SH-SY5Y (cell line): Measurements from ENCODE around the gene POU6F2.

ENCODE experiments used
- GATA2 ChIP-seq: IDR thresholded peaks from 2 replicates; pipeline ENCODE4 v1.6.1; 2011; ENCODE audit warnings: mild to moderate bottlenecking, low read depth, low read length
- GATA3 ChIP-seq: IDR thresholded peaks from 2 replicates; pipeline ENCODE4 v1.6.1; 2011; ENCODE audit warnings: low read depth, mild to moderate bottlenecking, low read length, moderate library complexity

DNA sequence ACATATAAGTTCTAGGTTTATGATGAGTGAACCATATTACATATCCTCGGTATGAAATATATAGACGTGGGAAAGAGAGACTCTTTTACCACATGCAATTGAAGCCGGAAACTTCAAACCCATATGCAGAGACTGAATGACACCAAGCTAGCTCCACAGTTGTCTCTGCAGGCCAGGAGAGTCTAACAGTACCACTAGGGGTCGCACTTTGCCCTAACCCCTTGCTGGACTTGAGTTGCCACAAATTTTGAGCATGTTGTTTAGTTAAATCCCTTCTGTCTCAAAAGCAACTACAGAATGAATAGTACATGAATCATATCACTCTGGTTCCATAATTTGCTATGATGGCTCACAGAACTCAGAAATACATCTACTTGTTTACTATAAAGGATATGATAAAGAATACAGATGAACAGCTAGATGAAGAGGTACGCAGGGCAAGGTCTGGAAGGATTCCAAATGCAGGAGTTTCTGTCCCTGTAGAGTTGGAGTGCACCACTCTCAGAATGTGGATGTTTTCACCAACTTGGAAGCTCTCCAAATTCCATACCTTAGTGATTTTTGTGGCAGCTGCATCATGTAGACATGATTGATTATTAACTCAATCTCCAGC is 476.1 kb downstream of the POU6F2 start:
- TF ChIP-seq GATA2 (no peak), GATA3 (no peak)
